Skeletal muscle satellite cell (primary cell): Measurements from ENCODE around the gene LRRC74A.

Experiments
- H3K27me3 ChIP-seq: 2 replicates; pipeline ENCODE4 v1.7.0; 2013; ENCODE audit warnings: low read length; ENCODE audit not compliant: control insufficient read depth, insufficient read depth
- H3K36me3 ChIP-seq: 2 replicates; pipeline ENCODE4 v1.7.0; 2013; ENCODE audit warnings: mild to moderate bottlenecking, control low read depth, low read length; ENCODE audit not compliant: insufficient read depth
- H3K4me1 ChIP-seq: 2 replicates; pipeline ENCODE4 v1.7.0; 2013; ENCODE audit warnings: low read length; ENCODE audit not compliant: control insufficient read depth, insufficient read depth
- H3K4me2 ChIP-seq: 2 replicates; pipeline ENCODE4 v1.7.0; 2013; ENCODE audit warnings: mild to moderate bottlenecking, low read length
- H3K4me3 ChIP-seq: 2 replicates; pipeline ENCODE4 v1.7.0; 2013; ENCODE audit warnings: low read length
- H3K9ac ChIP-seq: 2 replicates; pipeline ENCODE4 v1.7.0; 2013; ENCODE audit warnings: mild to moderate bottlenecking, low read depth, low read length, moderate library complexity
- H3K9me3 ChIP-seq: replicated peaks from 2 replicates; pipeline ENCODE4 v1.7.0; 2013; ENCODE audit warnings: mild to moderate bottlenecking, control low read depth, low read length

Gene LRRC74A

DNA sequence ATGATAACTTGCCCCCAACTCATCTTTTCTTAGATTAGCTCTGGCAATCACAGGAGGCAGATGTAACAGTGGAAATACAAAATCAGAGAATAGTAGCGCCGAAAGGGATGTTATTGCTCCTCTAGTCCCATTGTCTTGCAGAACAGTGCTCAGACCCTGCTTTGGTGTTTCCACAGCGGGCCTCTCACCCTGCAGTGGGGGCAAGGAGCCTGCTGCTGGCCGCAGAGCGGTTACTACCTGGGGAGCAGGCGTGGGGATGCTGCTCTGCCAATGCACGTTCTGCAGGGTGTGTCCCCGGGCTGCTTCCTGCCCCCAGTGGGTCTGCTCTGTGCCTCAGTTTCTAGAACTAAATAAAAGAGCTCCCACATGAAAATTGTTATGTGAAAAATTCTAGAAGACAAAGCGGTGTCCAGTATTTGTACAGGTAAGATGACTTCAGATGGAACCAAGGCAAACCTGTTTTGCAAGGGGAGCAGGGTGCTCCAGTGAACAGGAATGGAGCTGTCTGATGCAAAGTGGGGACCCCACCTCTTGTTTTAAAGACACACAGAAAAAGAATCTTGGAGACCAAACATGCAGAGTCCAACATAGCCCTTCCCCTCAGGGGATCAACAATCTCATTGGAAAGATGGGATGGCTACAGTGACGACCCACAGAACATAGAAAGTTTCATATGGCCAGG, 35.5 kb downstream of the LRRC74A start:
- no peak overlapping the region for H3K4me3 ChIP-seq
- no peak overlapping the region for H3K9ac ChIP-seq
- H3K4me1 ChIP-seq, result no peaks in the 10 kb centered on the region
- H3K4me2 ChIP-seq, result no peak overlapping the region
- H3K9me3 ChIP-seq, result no peaks in the 10 kb centered on the region
- H3K36me3 ChIP-seq, result no peaks in the 10 kb centered on the region
- peaks cover 79% of the 10 kb centered on the region for H3K27me3 ChIP-seq

DNA sequence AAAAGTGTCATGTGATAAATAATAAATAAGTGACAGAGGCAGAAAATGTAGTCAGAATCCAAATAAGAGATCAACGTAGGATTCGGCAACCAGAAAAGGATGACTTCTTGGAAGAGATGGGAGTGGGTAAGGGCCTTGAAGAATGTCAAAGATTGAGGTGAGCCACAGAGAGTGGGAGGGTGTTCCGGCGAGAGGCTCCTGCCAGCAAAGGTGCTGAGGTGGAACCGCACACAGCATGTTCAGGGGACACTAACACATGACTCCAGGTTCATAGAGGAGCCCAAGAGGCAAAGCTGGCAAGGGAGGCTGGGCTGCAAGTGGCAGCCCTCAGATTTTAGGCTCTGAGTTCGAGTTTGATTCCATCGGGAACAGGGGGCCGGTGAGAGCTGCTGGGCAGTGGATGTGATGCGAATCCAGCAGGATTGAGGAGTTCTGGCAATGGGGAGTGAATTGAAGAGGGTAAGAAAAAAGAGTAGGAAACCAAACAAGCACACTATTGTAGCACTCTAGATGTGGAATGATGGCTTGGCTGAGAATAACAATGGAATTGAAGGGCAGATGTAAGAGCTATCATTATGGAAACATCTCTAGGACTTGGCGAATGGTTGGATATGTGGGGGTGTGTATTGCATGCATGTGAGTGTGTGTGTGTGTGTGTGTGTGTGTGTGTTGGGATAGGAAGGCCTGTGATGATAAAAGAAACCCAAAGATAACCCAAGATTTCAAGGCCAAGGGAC, 36.5 kb downstream of the LRRC74A start:
- H3K27me3 ChIP-seq, result peaks cover 74% of the 10 kb centered on the region
- no peaks in the 10 kb centered on the region for H3K4me1 ChIP-seq
- H3K36me3 ChIP-seq, result no peaks in the 10 kb centered on the region
- H3K9me3 ChIP-seq, result no peaks in the 10 kb centered on the region
- no peak overlapping the region for H3K4me2 ChIP-seq
- H3K9ac ChIP-seq, result no peak overlapping the region
- no peak overlapping the region for H3K4me3 ChIP-seq

GRCh38 chr14:76863724-76864407, 37.7 kb downstream of the LRRC74A start:
- H3K27me3 ChIP-seq, result peaks cover 74% of the 10 kb centered on the region

DNA sequence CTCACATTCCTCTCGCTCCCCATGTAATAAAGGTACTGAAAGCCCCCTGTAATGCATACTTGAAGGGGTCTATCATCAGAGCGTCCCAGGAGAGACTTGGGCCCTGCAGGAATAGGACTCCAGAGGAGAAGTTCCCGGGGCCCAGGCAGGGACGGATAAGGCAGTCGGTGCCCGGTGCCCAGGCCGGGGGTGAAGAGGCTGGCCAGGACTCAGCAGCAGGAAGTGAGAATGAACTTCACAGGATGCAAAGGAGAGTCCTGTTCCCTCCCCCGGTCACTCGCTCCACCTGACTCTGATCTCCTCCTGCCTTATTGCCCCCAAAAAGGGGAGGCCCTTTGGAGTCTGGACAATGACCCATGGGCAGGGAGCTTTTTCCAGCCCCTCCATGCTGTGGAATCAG, 40.2 kb downstream of the LRRC74A start:
- Histone ChIP-seq H3K4me1 (no peaks in the 10 kb centered on the region), H3K9me3 (no peaks in the 10 kb centered on the region), H3K4me2 (no peak overlapping the region)

More at GRCh38 chr14:76863724-76864407, 37.7 kb downstream of the LRRC74A start:
- Histone ChIP-seq H3K4me2 (no peak overlapping the region), H3K4me1 (no peaks in the 10 kb centered on the region), H3K4me3 (no peak overlapping the region), H3K9ac (no peak overlapping the region), H3K36me3 (no peaks in the 10 kb centered on the region), H3K9me3 (no peaks in the 10 kb centered on the region)

DNA sequence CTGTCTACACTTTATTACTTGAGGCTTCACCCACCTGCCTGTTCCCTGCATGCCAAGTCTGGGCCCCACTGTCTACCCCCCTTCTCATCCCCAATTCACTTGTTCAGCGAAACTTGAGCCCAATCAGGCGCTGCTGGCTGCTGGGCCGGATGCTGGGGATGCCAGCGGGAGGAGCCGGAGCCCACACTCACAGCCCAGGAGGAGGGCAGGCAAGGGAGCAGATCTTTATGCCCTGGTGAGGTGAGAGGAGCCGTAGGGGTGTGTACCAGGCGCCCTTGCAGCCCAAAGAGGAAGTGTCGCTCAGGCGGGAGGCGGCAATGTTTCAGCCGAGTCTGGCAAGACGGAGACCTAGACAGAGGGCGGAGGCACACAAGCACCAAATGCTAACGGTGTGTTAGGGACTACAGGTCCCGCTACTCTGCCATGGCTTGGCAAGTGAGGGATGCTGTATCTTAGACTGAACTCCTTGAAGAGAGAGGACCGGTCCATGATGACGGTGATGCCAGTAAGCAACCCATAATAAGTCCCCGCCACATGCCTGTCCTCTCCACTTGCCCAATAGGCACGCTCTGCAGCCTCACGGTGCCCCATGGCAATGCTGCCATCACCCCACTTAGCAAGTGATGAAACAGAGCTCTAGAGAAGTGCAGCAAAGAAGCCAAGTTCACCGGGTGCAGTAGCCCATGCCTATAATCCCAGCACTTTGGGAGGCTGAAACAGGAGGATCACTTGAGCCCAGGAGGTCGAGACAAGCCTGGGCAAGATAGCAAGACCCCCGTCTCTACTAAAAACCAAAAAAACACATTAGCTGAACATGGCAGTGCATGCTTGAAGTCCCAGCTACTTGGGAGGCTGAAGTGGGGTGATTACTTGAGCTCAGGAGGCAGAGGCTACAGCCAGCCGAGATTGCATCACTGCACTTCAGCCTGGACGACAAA, 41.6 kb downstream of the LRRC74A start:
- H3K27me3 ChIP-seq, result peaks cover 66% of the 10 kb centered on the region
- H3K4me1 ChIP-seq, result no peaks in the 10 kb centered on the region
- no peaks in the 10 kb centered on the region for H3K9me3 ChIP-seq
- no peak overlapping the region for H3K9ac ChIP-seq
- H3K36me3 ChIP-seq, result no peaks in the 10 kb centered on the region
- H3K4me3 ChIP-seq, result no peak overlapping the region
- peak overlapping the region; percentile 69 for H3K4me2 ChIP-seq

More for the DNA sequence above, 40.2 kb downstream of the LRRC74A start:
- Histone ChIP-seq H3K36me3 (no peaks in the 10 kb centered on the region), H3K9ac (no peak overlapping the region), H3K4me3 (no peak overlapping the region), H3K27me3 (peaks cover 76% of the 10 kb centered on the region)

- H3K9me3 ChIP-seq, result no peaks in the 10 kb centered on the region
- peaks cover 63% of the 10 kb centered on the region for H3K27me3 ChIP-seq
- H3K9ac ChIP-seq, result no peak overlapping the region
- H3K4me2 ChIP-seq, result no peak overlapping the region
- no peaks in the 10 kb centered on the region for H3K36me3 ChIP-seq
- H3K4me3 ChIP-seq, result no peak overlapping the region
- H3K4me1 ChIP-seq, result no peaks in the 10 kb centered on the region
These were observed 42.4 kb downstream of the LRRC74A start for GRCh38 chr14:76868454-76869170.

DNA sequence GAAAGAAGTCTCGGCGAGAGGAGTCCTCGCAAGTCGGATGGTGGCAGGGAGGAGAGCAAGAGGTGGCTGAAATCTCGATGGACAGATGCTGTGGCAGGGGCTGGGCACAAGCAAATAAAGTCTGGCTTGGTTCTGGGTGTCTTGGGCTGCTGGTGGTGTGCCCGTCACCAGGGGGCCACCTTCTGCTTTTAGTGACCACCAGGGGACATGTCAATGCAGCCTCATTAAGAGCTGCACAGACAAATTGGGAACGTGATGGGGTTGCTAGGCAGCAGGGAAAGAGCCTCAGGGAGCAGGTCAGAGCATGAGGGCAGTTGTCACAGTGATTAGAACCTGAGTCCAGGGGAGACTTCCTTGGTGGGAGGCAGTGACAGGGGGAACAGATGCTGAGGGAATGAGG, 44.0 kb downstream of the LRRC74A start:
- no peaks in the 10 kb centered on the region for H3K4me1 ChIP-seq
- no peak overlapping the region for H3K4me2 ChIP-seq
- H3K36me3 ChIP-seq, result no peaks in the 10 kb centered on the region
- H3K27me3 ChIP-seq, result peaks cover 58% of the 10 kb centered on the region
- no peak overlapping the region for H3K9ac ChIP-seq
- H3K9me3 ChIP-seq, result no peaks in the 10 kb centered on the region
- no peak overlapping the region for H3K4me3 ChIP-seq

DNA sequence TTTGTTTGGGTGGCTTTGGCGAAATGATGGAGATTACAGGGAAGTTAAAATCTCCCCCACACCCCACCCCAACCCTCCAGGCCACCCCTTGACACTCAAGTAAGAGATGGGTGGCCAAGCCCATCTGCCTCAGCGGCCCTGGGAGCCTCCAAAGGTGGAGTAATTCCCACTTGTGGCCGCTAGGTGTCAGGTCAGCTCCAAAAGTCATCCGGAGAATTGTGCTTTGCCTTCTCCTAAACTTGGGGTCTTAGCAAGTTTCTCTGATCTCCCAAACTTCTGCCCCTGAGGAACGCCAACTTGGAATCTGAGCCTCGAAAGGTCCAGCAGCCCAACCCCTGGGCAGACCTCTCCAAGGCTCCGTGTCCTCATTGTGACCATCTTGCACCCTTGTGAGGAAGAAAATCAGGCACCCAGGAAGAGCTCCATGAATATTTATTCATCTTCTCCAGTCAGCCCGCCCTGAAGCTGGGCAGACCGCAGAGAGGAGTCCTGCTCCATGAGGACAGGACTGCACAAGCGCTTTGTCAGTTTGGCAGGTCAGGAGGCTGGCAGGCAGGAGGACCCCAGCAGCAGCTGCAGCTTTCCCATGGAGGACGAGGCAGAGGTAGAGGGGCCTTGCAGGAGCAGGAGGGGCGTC, 46.7 kb downstream of the LRRC74A start:
- Histone ChIP-seq H3K9me3 (no peaks in the 10 kb centered on the region), H3K36me3 (no peaks in the 10 kb centered on the region), H3K9ac (no peak overlapping the region), H3K4me3 (no peak overlapping the region), H3K4me2 (no peak overlapping the region), H3K4me1 (no peaks in the 10 kb centered on the region), H3K27me3 (peaks cover 40% of the 10 kb centered on the region)

DNA sequence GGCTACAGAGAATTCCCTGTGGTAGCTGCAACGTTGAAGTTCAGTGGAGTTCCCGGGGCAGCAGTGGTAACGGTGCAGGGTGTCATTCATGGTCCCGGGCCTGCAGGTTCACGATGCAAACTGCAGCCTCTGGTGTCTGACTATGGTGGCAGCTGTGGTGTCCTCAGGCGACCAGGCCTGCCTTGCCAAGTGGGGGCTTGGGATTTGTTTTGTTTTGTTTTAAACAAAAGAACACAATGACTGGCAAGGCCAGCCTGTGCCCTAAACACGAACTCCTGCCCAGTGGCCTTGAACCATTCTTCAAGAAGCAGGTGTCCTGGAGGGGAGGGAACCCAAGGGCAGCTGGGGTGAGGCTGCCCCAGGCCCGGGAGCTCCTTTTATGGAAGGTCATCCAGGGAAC, 48.5 kb downstream of the LRRC74A start:
- H3K36me3 ChIP-seq, result no peaks in the 10 kb centered on the region
- H3K9ac ChIP-seq, result no peak overlapping the region
- H3K27me3 ChIP-seq, result peaks cover 29% of the 10 kb centered on the region
- no peak overlapping the region for H3K4me2 ChIP-seq
- no peaks in the 10 kb centered on the region for H3K9me3 ChIP-seq
- no peak overlapping the region for H3K4me3 ChIP-seq
- no peaks in the 10 kb centered on the region for H3K4me1 ChIP-seq

- H3K4me3 ChIP-seq, result no peak overlapping the region
- peaks cover 26% of the 10 kb centered on the region for H3K27me3 ChIP-seq
- H3K4me1 ChIP-seq, result no peaks in the 10 kb centered on the region
- no peak overlapping the region for H3K9ac ChIP-seq
- H3K9me3 ChIP-seq, result no peaks in the 10 kb centered on the region
- H3K36me3 ChIP-seq, result no peaks in the 10 kb centered on the region
- no peak overlapping the region for H3K4me2 ChIP-seq
These were observed 49.9 kb downstream of the LRRC74A start for GRCh38 chr14:76876076-76876475.
